ENCODE results near the gene MEI1. TPM values are rescaled to one million over a fixed set of nuclear protein-coding genes. Genes with fewer than 3 reads are reported as not detected.

Gene MEI1
- total RNA-seq, 1 experiment from 2014 or later = 0.35 TPM

DNA sequence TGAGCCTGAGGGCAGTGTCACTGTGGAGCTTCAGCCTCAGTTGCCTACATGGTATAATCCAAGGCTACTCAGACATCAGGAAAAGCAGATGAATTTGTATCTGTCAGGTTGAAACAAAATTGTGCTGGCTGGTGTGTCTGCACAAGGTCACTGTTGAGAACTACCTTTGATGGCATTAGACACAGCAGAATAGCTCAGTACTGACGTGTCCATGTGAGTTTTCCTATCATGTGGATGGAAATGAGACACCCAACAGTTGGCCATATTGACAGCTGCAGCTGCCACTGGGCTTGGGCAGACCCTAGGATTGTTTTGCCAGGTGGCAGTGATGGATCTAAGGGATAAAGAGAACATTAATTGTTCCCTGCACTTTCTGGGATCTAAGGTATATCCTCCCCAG, 116.9 kb downstream of the MEI1 start (continued):
- TF ChIP-seq, protein P1, sequence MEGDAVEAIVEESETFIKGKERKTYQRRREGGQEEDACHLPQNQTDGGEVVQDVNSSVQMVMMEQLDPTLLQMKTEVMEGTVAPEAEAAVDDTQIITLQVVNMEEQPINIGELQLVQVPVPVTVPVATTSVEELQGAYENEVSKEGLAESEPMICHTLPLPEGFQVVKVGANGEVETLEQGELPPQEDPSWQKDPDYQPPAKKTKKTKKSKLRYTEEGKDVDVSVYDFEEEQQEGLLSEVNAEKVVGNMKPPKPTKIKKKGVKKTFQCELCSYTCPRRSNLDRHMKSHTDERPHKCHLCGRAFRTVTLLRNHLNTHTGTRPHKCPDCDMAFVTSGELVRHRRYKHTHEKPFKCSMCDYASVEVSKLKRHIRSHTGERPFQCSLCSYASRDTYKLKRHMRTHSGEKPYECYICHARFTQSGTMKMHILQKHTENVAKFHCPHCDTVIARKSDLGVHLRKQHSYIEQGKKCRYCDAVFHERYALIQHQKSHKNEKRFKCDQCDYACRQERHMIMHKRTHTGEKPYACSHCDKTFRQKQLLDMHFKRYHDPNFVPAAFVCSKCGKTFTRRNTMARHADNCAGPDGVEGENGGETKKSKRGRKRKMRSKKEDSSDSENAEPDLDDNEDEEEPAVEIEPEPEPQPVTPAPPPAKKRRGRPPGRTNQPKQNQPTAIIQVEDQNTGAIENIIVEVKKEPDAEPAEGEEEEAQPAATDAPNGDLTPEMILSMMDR (IDR thresholded peaks at IDR 0.05) = no peak
- no peak for TF ChIP-seq NFE2L1 (CRISPR knock-in tag; IDR thresholded peaks at IDR 0.05)
- TF ChIP-seq, protein P2, sequence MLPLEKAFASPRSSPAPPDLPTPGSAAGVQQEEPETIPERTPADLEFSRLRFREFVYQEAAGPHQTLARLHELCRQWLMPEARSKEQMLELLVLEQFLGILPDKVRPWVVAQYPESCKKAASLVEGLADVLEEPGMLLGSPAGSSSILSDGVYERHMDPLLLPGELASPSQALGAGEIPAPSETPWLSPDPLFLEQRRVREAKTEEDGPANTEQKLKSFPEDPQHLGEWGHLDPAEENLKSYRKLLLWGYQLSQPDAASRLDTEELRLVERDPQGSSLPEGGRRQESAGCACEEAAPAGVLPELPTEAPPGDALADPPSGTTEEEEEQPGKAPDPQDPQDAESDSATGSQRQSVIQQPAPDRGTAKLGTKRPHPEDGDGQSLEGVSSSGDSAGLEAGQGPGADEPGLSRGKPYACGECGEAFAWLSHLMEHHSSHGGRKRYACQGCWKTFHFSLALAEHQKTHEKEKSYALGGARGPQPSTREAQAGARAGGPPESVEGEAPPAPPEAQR (CRISPR knock-in tag; IDR thresholded peaks at IDR 0.05) = no peak
- TF ChIP-seq NFYB (CRISPR knock-in tag; conservative IDR thresholded peaks at IDR 0.05; ENCODE audit: low read depth) = no peak
- TF ChIP-seq CBFB (CRISPR knock-in tag; IDR thresholded peaks at IDR 0.05; ENCODE audit: low read depth) = no peak
- TF ChIP-seq, protein P3, sequence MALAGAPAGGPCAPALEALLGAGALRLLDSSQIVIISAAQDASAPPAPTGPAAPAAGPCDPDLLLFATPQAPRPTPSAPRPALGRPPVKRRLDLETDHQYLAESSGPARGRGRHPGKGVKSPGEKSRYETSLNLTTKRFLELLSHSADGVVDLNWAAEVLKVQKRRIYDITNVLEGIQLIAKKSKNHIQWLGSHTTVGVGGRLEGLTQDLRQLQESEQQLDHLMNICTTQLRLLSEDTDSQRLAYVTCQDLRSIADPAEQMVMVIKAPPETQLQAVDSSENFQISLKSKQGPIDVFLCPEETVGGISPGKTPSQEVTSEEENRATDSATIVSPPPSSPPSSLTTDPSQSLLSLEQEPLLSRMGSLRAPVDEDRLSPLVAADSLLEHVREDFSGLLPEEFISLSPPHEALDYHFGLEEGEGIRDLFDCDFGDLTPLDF (CRISPR knock-in tag; IDR thresholded peaks at IDR 0.05) = no peak
- TF ChIP-seq ZNF416 (CRISPR knock-in tag; IDR thresholded peaks at IDR 0.05) = no peak
- no peak for TF ChIP-seq ZBTB21 (CRISPR knock-in tag; IDR thresholded peaks at IDR 0.05; ENCODE audit: borderline replicate concordance)
- TF ChIP-seq, protein P4, sequence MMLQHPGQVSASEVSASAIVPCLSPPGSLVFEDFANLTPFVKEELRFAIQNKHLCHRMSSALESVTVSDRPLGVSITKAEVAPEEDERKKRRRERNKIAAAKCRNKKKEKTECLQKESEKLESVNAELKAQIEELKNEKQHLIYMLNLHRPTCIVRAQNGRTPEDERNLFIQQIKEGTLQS (CRISPR knock-in tag; conservative IDR thresholded peaks at IDR 0.05) = no peak

DNA sequence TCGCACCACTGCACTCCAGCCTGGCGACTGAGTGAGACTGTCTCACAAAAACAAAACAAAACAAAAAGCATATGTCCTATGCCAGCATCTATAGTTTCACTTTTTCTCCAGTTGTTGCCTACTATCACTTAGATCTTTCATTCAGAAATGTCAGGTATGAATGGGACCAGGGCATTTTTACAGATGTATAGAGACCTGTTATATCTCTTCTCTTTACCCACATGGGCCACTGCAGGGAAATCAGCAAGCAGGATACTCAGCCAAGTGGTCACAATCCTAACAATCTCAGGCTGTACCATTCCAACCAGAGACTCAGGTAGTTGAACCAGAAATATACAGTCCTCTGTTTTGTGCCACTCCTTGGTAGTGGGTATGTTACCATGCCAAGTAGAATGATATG, 117.6 kb downstream of the MEI1 start:
- TF ChIP-seq, protein P5, sequence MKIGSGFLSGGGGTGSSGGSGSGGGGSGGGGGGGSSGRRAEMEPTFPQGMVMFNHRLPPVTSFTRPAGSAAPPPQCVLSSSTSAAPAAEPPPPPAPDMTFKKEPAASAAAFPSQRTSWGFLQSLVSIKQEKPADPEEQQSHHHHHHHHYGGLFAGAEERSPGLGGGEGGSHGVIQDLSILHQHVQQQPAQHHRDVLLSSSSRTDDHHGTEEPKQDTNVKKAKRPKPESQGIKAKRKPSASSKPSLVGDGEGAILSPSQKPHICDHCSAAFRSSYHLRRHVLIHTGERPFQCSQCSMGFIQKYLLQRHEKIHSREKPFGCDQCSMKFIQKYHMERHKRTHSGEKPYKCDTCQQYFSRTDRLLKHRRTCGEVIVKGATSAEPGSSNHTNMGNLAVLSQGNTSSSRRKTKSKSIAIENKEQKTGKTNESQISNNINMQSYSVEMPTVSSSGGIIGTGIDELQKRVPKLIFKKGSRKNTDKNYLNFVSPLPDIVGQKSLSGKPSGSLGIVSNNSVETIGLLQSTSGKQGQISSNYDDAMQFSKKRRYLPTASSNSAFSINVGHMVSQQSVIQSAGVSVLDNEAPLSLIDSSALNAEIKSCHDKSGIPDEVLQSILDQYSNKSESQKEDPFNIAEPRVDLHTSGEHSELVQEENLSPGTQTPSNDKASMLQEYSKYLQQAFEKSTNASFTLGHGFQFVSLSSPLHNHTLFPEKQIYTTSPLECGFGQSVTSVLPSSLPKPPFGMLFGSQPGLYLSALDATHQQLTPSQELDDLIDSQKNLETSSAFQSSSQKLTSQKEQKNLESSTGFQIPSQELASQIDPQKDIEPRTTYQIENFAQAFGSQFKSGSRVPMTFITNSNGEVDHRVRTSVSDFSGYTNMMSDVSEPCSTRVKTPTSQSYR (CRISPR knock-in tag; IDR thresholded peaks at IDR 0.05) = no peak
- TF ChIP-seq, protein P6, sequence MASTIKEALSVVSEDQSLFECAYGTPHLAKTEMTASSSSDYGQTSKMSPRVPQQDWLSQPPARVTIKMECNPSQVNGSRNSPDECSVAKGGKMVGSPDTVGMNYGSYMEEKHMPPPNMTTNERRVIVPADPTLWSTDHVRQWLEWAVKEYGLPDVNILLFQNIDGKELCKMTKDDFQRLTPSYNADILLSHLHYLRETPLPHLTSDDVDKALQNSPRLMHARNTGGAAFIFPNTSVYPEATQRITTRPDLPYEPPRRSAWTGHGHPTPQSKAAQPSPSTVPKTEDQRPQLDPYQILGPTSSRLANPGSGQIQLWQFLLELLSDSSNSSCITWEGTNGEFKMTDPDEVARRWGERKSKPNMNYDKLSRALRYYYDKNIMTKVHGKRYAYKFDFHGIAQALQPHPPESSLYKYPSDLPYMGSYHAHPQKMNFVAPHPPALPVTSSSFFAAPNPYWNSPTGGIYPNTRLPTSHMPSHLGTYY (CRISPR knock-in tag; IDR thresholded peaks at IDR 0.05) = no peak
- no peaks in the 10 kb centered on the region for H3K27me3 Mint-ChIP-seq (ENCODE audit: low read depth)
- POLR2A ChIA-PET = no interaction called here
- H3K27ac Mint-ChIP-seq = no peak overlapping the region
- CTCF ChIA-PET = interaction anchor here (1.2 kb wide), 1 partner anchor 124 kb away, joined by 3 read pairs; no protein-coding TSS in a partner anchor
- no peak overlapping the region for H3K4me3 Mint-ChIP-seq
- ATAC-seq (no peak), DNase-seq (ENCODE audit: low spot score) (no peak)
- peaks cover 9% of the 10 kb centered on the region; the same call in 1 of the 2 replicates for H3K36me3 Mint-ChIP-seq
- H3K9me3 Mint-ChIP-seq = no peaks in the 10 kb centered on the region
- H3K4me1 Mint-ChIP-seq = 0 out of 2 replicates have a peak, but pooled peaks cover 2% of the 10 kb centered on the region

DNA sequence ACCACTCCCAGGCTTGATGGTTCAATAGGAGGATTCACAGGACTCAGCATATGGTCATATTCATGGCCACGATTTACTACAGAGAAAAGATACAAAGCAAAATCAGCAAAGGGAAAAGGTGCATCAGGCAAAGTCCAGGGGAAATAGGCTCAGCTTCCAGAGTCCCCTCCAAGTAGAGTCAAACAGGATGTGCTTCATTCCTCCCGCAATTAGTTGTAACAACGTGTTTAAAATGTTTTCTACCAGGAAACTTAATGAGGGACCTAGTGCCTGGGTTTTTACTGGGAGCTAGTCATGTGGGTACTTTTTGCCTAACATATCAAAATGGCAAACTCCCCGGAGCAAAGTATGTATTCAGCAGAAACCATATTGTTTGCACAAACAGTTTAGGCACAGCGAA, 118.7 kb downstream of the MEI1 start:
- CTCF ChIA-PET = no interaction called here
- peaks cover 9% of the 10 kb centered on the region; the same call in 1 of the 2 replicates for H3K36me3 Mint-ChIP-seq
- TF ChIP-seq, protein P7, sequence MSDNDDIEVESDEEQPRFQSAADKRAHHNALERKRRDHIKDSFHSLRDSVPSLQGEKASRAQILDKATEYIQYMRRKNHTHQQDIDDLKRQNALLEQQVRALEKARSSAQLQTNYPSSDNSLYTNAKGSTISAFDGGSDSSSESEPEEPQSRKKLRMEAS (CRISPR knock-in tag; IDR thresholded peaks at IDR 0.05) = no peak
- TF ChIP-seq ESRRA (CRISPR knock-in tag; IDR thresholded peaks at IDR 0.05; ENCODE audit: borderline replicate concordance) (no peak), ZNF219 (CRISPR knock-in tag; IDR thresholded peaks at IDR 0.05; ENCODE audit: borderline replicate concordance) (no peak), GABPB1 (CRISPR knock-in tag; IDR thresholded peaks at IDR 0.05) (no peak), NFE2L1 (CRISPR knock-in tag; IDR thresholded peaks at IDR 0.05) (no peak), ZNF416 (CRISPR knock-in tag; IDR thresholded peaks at IDR 0.05) (no peak), FOXJ3 (CRISPR knock-in tag; IDR thresholded peaks at IDR 0.05; ENCODE audit: borderline replicate concordance) (no peak)
- TF ChIP-seq, protein P8, sequence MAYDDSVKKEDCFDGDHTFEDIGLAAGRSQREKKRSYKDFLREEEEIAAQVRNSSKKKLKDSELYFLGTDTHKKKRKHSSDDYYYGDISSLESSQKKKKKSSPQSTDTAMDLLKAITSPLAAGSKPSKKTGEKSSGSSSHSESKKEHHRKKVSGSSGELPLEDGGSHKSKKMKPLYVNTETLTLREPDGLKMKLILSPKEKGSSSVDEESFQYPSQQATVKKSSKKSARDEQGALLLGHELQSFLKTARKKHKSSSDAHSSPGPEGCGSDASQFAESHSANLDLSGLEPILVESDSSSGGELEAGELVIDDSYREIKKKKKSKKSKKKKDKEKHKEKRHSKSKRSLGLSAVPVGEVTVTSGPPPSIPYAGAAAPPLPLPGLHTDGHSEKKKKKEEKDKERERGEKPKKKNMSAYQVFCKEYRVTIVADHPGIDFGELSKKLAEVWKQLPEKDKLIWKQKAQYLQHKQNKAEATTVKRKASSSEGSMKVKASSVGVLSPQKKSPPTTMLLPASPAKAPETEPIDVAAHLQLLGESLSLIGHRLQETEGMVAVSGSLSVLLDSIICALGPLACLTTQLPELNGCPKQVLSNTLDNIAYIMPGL (CRISPR knock-in tag; IDR thresholded peaks at IDR 0.05) = no peak
- TF ChIP-seq, protein P9, sequence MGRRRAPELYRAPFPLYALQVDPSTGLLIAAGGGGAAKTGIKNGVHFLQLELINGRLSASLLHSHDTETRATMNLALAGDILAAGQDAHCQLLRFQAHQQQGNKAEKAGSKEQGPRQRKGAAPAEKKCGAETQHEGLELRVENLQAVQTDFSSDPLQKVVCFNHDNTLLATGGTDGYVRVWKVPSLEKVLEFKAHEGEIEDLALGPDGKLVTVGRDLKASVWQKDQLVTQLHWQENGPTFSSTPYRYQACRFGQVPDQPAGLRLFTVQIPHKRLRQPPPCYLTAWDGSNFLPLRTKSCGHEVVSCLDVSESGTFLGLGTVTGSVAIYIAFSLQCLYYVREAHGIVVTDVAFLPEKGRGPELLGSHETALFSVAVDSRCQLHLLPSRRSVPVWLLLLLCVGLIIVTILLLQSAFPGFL (CRISPR knock-in tag; IDR thresholded peaks at IDR 0.05; ENCODE audit: borderline replicate concordance) = no peak
- TF ChIP-seq, protein P10, sequence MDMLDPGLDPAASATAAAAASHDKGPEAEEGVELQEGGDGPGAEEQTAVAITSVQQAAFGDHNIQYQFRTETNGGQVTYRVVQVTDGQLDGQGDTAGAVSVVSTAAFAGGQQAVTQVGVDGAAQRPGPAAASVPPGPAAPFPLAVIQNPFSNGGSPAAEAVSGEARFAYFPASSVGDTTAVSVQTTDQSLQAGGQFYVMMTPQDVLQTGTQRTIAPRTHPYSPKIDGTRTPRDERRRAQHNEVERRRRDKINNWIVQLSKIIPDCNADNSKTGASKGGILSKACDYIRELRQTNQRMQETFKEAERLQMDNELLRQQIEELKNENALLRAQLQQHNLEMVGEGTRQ (CRISPR knock-in tag; IDR thresholded peaks at IDR 0.05) = no peak

More for the DNA sequence above, 118.7 kb downstream of the MEI1 start:
- POLR2A ChIA-PET = no interaction called here
- Mint-ChIP-seq H3K27me3 (ENCODE audit: low read depth) (no peaks in the 10 kb centered on the region), H3K4me3 (no peak overlapping the region), H3K9me3 (no peaks in the 10 kb centered on the region), H3K4me1 (0 out of 2 replicates have a peak, but pooled peaks cover 7% of the 10 kb centered on the region), H3K27ac (no peak overlapping the region)
- ATAC-seq (no peak), DNase-seq (ENCODE audit: low spot score) (no peak)

Data from WTC11 (cell line).